Endothelial cell of umbilical vein (primary cell): ENCODE data around the gene S100A14. TPM values are rescaled to one million over a fixed set of nuclear protein-coding genes. Genes with fewer than 3 reads are reported as not detected.

ENCODE experiments used
- BruUV-seq: library from RNA; stranded (reverse); fragments of 400-500 nt; replicated peaks from 2 replicates; lab custom pipeline; 2021; lab: Mats Ljungman, UMichigan
- CTCF ChIA-PET: fragments of 300-600, 350-600 bp; sonication (Branson Sonifier 250); formaldehyde crosslinking; loops from one replicate; lab custom pipeline; 2021; ENCODE audit warnings: antibody characterized with exemption, inconsistent platforms; lab: Charles Lee
- POLR2A ChIA-PET: fragments of 300-600, 350-600 bp; sonication (Branson Sonifier 250); formaldehyde crosslinking; loops from one replicate; lab custom pipeline; 2021; ENCODE audit warnings: antibody characterized with exemption, inconsistent platforms; lab: Charles Lee
- DNase-seq: peaks from one replicate; pipeline ENCODE4 v3.0.0-alpha.2; 2011; ENCODE audit warnings: low read depth, low spot score
- FAIRE-seq: peaks from 2 replicates; lab custom pipeline; 2011; peaks lifted over from hg19 to GRCh38; lab: Jason Lieb, UNC
- H2AFZ ChIP-seq: 2 replicates; pipeline ENCODE4 v1.6.0; 2012; ENCODE audit warnings: low read depth, low read length, control low read depth, inconsistent platforms
- H3K27ac ChIP-seq: 2 replicates; pipeline ENCODE4 v1.5.1; 2011; ENCODE audit warnings: low read depth, mild to moderate bottlenecking, control low read depth, low read length, moderate library complexity; ENCODE audit not compliant: insufficient read depth
- H3K27me3 ChIP-seq, 2 experiments: 2 replicates each; pipeline versions ENCODE4 v1.6.0 to v1.6.1; 2011; ENCODE audit warnings: low read length in 2 of 2, mixed read lengths in 1 of 2; ENCODE audit not compliant: control insufficient read depth in 2 of 2, insufficient read depth in 2 of 2
- H3K36me3 ChIP-seq, 2 experiments: 2 replicates in 1 of 2; 3 replicates in 1 of 2; pipeline ENCODE4 v1.5.1; 2011; ENCODE audit warnings: low read length in 2 of 2, mild to moderate bottlenecking in 1 of 2, moderate library complexity in 1 of 2; ENCODE audit not compliant: control insufficient read depth in 2 of 2, insufficient read depth in 2 of 2; ENCODE audit errors: extremely low read depth in 1 of 2
- H3K4me1 ChIP-seq: 3 replicates; pipeline ENCODE4 v1.5.1; 2011; ENCODE audit warnings: mild to moderate bottlenecking, low read length; ENCODE audit not compliant: control insufficient read depth, insufficient read depth; ENCODE audit errors: extremely low read depth
- H3K4me2 ChIP-seq: 2 replicates; pipeline ENCODE4 v1.6.1; 2011; ENCODE audit warnings: low read length, control low read depth, mixed read lengths; ENCODE audit not compliant: insufficient read depth
- H3K4me3 ChIP-seq, 3 experiments: fragments of 200-600 bp in 1 of 3; sonication (generic), shearing (Covaris generic) in 1 of 3; replicated peaks in 1 of 3; 2 replicates each; pipeline ENCODE4 v1.5.1; 2011 to 2016; ENCODE audit warnings: control low read depth in 3 of 3, low read length in 3 of 3, mild to moderate bottlenecking in 2 of 3, inconsistent platforms in 1 of 3, low read depth in 1 of 3, moderate library complexity in 1 of 3; ENCODE audit not compliant: insufficient read depth in 1 of 3
- H3K79me2 ChIP-seq: 2 replicates; pipeline ENCODE4 v1.6.0; 2012; ENCODE audit warnings: low read length, inconsistent platforms; ENCODE audit not compliant: control insufficient read depth, insufficient read depth
- H3K9ac ChIP-seq: replicated peaks from 2 replicates; pipeline ENCODE3; 2011; ENCODE audit warnings: low read length, control low read depth; ENCODE audit not compliant: insufficient read depth; ENCODE audit errors: extremely low read depth
- H3K9me1 ChIP-seq: replicated peaks from 3 replicates; pipeline ENCODE4 v1.6.0; 2011; ENCODE audit warnings: mild to moderate bottlenecking, low read length; ENCODE audit not compliant: control insufficient read depth, insufficient read depth; ENCODE audit errors: extremely low read depth
- H3K9me3 ChIP-seq: replicated peaks from 2 replicates; pipeline ENCODE4 v1.5.1; 2012; ENCODE audit warnings: low read length, inconsistent platforms; ENCODE audit not compliant: control insufficient read depth, insufficient read depth
- H4K20me1 ChIP-seq: replicated peaks from 2 replicates; pipeline ENCODE3; 2011; ENCODE audit warnings: mild to moderate bottlenecking, low read length; ENCODE audit not compliant: control insufficient read depth, insufficient read depth; ENCODE audit errors: extremely low read depth
- CTCF ChIP-seq, 2 donors: IDR thresholded peaks; 1 replicate in 1 of 2; 2 replicates in 1 of 2; pipeline ENCODE4 v1.5.1; 2011; ENCODE audit warnings: low read length in 2 of 2, mild to moderate bottlenecking in 2 of 2, moderate library complexity in 2 of 2, control low read depth in 1 of 2, inconsistent platforms in 1 of 2, low read depth in 1 of 2; ENCODE audit not compliant: insufficient read depth in 1 of 2; ENCODE audit errors: extremely low read depth in 1 of 2
- EZH2 ChIP-seq: IDR thresholded peaks from 2 replicates; pipeline ENCODE4 v1.6.1; 2012; ENCODE audit warnings: borderline replicate concordance, low read depth, mild to moderate bottlenecking, moderate library complexity, low read length, inconsistent platforms; ENCODE audit not compliant: severe bottlenecking
- FOS ChIP-seq: IDR thresholded peaks from 2 replicates; pipeline ENCODE4 v1.6.1; 2011; ENCODE audit warnings: mild to moderate bottlenecking, low read length, moderate library complexity, borderline replicate concordance; ENCODE audit not compliant: insufficient read depth
- GATA2 ChIP-seq: IDR thresholded peaks from 2 replicates; pipeline ENCODE4 v1.7.0; 2011; ENCODE audit warnings: low read depth, mild to moderate bottlenecking, moderate library complexity, mixed read lengths, low read length; ENCODE audit not compliant: insufficient read length, insufficient read depth
- JUN ChIP-seq: IDR thresholded peaks from 2 replicates; pipeline ENCODE4 v1.6.1; 2011; ENCODE audit warnings: borderline replicate concordance, low read depth; ENCODE audit not compliant: insufficient read length, insufficient read depth
- MAX ChIP-seq: IDR thresholded peaks from 2 replicates; pipeline ENCODE4 v1.6.1; 2011; ENCODE audit not compliant: insufficient read depth, insufficient read length
- MYC ChIP-seq: IDR thresholded peaks from one replicate; pipeline ENCODE4 v1.6.1; 2011; ENCODE audit warnings: mild to moderate bottlenecking, low read depth, low read length
- POLR2A ChIP-seq: IDR thresholded peaks from 2 replicates; pipeline ENCODE4 v1.6.1; 2012; ENCODE audit warnings: low read depth, mild to moderate bottlenecking, control low read depth, low read length
- POLR2AphosphoS5 ChIP-seq: IDR thresholded peaks from 2 replicates; pipeline ENCODE4 v1.6.1; 2012; ENCODE audit warnings: low read depth, mild to moderate bottlenecking, control low read depth, low read length, moderate library complexity; ENCODE audit not compliant: insufficient read depth
- dilution Hi-C: fragments of 300-500 bp; cut with MboI; formaldehyde crosslinking; loops from one replicate; pipeline ENCODE4 v1.15.0; 2019; ENCODE audit warnings: low sequenced_read_pairs; ENCODE audit not compliant: extremely low pct_ligation_motif_present
- intact Hi-C: fragments of 100-400 bp; cut with micrococcal nuclease; formaldehyde crosslinking; loops from one replicate; pipeline ENCODE4 v1.10.0; 2022
- polyA plus RNA-seq, 4 experiments: library from polyadenylated mRNA; depleted of rRNA in 3 of 4; stranded (reverse) in 3 of 4; unstranded in 1 of 4; fragments of >200 nt; gene quantifications; 2 replicates each; pipeline versions ENCODE4 v1.2.1 to v1.2.3, GENCODE V29; 2011 to 2012; ENCODE audit warnings: missing spikeins in 1 of 4
- total RNA-seq: library from RNA; stranded (reverse); gene quantifications from 2 replicates; pipeline ENCODE4 v1.2.3, GENCODE V29; 2021

Gene S100A14
- total and polyA plus RNA-seq, 2 donors (not counting 3 experiments of a cell fraction or from before 2014, with no cell fraction given), result 0.10 TPM; not detected in 1

- H3K27me3 ChIP-seq, result no peaks in the 10 kb centered on the region
- H3K9me1 ChIP-seq, result no peaks in the 10 kb centered on the region
- peaks cover 0 to 6% of the 10 kb centered on the region in 2 experiments for H3K36me3 ChIP-seq
- DNase-seq (no peak), FAIRE-seq (no peak)
- intact Hi-C loops (no loop called here), dilution Hi-C loops (no loop called here)
- no peaks in the 10 kb centered on the region for H3K9me3 ChIP-seq
- BruUV-seq, result no TSS peak
- H2AFZ ChIP-seq, result no peak overlapping the region
- peaks cover 11% of the 10 kb centered on the region for H3K79me2 ChIP-seq
- H4K20me1 ChIP-seq, result no peaks in the 10 kb centered on the region
- no peak overlapping the region for H3K4me3 ChIP-seq
- CTCF ChIA-PET, result interaction anchor here (1.3 to 6.0 kb wide), 11 partner anchors 9 to 106 kb away, joined by 3 to 121 read pairs (median 10); partner anchors contain the start of genes S100A1, S100A13 and S100A6
- TF ChIP-seq JUN (no peak), CTCF (IDR thresholded peaks at IDR 0.05; ENCODE audit: extremely low read depth in 1 of 2, insufficient read depth in 1 of 2, low read depth in 1 of 2, low read length in 2 of 2) (no peak), MAX (no peak), MYC (no peak), POLR2AphosphoS5 (no peak), POLR2A (no peak), GATA2 (no peak), FOS (no peak), EZH2 (no peak)
- H3K4me2 ChIP-seq, result no peak overlapping the region
- H3K27ac ChIP-seq, result no peak overlapping the region
- no peaks in the 10 kb centered on the region for H3K4me1 ChIP-seq
- POLR2A ChIA-PET, result interaction anchor here (0.6 to 4.9 kb wide), 2 partner anchors 10 to 12 kb away, joined by 3 to 27 read pairs; partner anchors contain the start of gene S100A13
- no peak overlapping the region for H3K9ac ChIP-seq
These were observed 789 bp upstream of the S100A14 start for GRCh38 chr1:153616917-153617311.
